Upper lobe of right lung (tissue), 1 donor: Measurements from ENCODE around the gene SLC34A1. TPM values are rescaled to one million over a fixed set of nuclear protein-coding genes. Genes with fewer than 3 reads are reported as not detected.

Experiments
- ATAC-seq: fragments of 200-7000 bp; cut with Tn5 transposase; one replicate; pipeline ENCODE4 v1.9.1; 2020; ENCODE audit warnings: mild to moderate bottlenecking, moderate library complexity
- DNase-seq: peaks from one replicate; pipeline ENCODE4 v3.0.0-alpha.2; 2020
- H3K27ac ChIP-seq: fragments of 200-600 bp; one replicate; pipeline ENCODE4 v1.8.0; 2022
- H3K27me3 ChIP-seq: fragments of 200-600 bp; one replicate; pipeline ENCODE4 v1.8.0; 2022; ENCODE audit warnings: mild to moderate bottlenecking
- H3K36me3 ChIP-seq: fragments of 200-600 bp; one replicate; pipeline ENCODE4 v1.8.0; 2022
- H3K4me1 ChIP-seq: fragments of 200-600 bp; one replicate; pipeline ENCODE4 v1.8.0; 2022
- H3K4me3 ChIP-seq: fragments of 200-600 bp; one replicate; pipeline ENCODE4 v1.8.0; 2022; ENCODE audit warnings: mild to moderate bottlenecking
- H3K9me3 ChIP-seq: fragments of 200-600 bp; one replicate; pipeline ENCODE4 v1.8.0; 2022
- CTCF ChIP-seq: fragments of 200-600 bp; IDR thresholded peaks from one replicate; pipeline ENCODE4 v1.8.0; 2022; ENCODE audit warnings: antibody characterized with exemption
- intact Hi-C: fragments of 100-400 bp; cut with DNase I; formaldehyde crosslinking; loops from one replicate; pipeline ENCODE4 v1.11.0; 2022
- total RNA-seq: library from RNA; stranded (reverse); fragmentation: NEBNext Ultra II Directional; extraction: Animal tissue kit (Norgen Biotek cat#: 25700); gene quantifications from one replicate; pipeline ENCODE4 v1.2.1, GENCODE V29; 2021
- donor health status: DM: no; HTN: yes; CAD: no; lungs with severe emphysema.

SLC34A1 gene
- total RNA-seq, 1 donor from 2014 or later = not detected

- intact Hi-C loops = no loop called here
- H3K4me1 ChIP-seq = peaks cover 23% of the 10 kb centered on the region
Measured at GRCh38 chr5:177368869-177369644, 15.2 kb upstream of the SLC34A1 start.

GRCh38 chr5:177369645-177370440, 14.4 kb upstream of the SLC34A1 start:
- no peaks in the 10 kb centered on the region for H3K9me3 ChIP-seq
- H3K27me3 ChIP-seq = no peaks in the 10 kb centered on the region
- ATAC-seq (no peak), DNase-seq (no peak)
- no peak overlapping the region for H3K27ac ChIP-seq
- no peak overlapping the region for H3K4me3 ChIP-seq
- H3K4me1 ChIP-seq = peaks cover 23% of the 10 kb centered on the region
- intact Hi-C loops = no loop called here
- no peak for TF ChIP-seq CTCF
- H3K36me3 ChIP-seq = no peaks in the 10 kb centered on the region

More at GRCh38 chr5:177368869-177369644, 15.2 kb upstream of the SLC34A1 start:
- no peak for DNase-seq
- ATAC-seq = no peak
- Histone ChIP-seq H3K4me3 (no peak overlapping the region), H3K36me3 (no peaks in the 10 kb centered on the region), H3K9me3 (no peaks in the 10 kb centered on the region), H3K27me3 (no peaks in the 10 kb centered on the region), H3K27ac (no peak overlapping the region)
- peak; percentile 60 for TF ChIP-seq CTCF

GRCh38 chr5:177370488-177371119, 13.6 kb upstream of the SLC34A1 start:
- TF ChIP-seq CTCF = peak; percentile 31
- intact Hi-C loops = no loop called here
- H3K4me1 ChIP-seq = peaks cover 23% of the 10 kb centered on the region
- H3K4me3 ChIP-seq = peak overlapping the region; percentile 51
- DNase-seq (peak; percentile 91), ATAC-seq (peak; percentile 84)
- H3K27me3 ChIP-seq = no peaks in the 10 kb centered on the region
- H3K36me3 ChIP-seq = no peaks in the 10 kb centered on the region
- H3K9me3 ChIP-seq = no peaks in the 10 kb centered on the region
- peak overlapping the region; percentile 42 for H3K27ac ChIP-seq

GRCh38 chr5:177371120-177372033, 12.9 kb upstream of the SLC34A1 start:
- DNase-seq (no peak), ATAC-seq (no peak)
- H3K9me3 ChIP-seq = no peaks in the 10 kb centered on the region
- intact Hi-C loops = no loop called here
- peak overlapping the region; percentile 42 for H3K27ac ChIP-seq
- no peaks in the 10 kb centered on the region for H3K27me3 ChIP-seq
- H3K36me3 ChIP-seq = no peaks in the 10 kb centered on the region
- H3K4me1 ChIP-seq = peaks cover 18% of the 10 kb centered on the region
- peak overlapping the region; percentile 51 for H3K4me3 ChIP-seq
- TF ChIP-seq CTCF = no peak
